Subcutaneous abdominal adipose tissue (tissue), 5 donors: ENCODE measurements around the gene SLC6A15.

Experiments used
- H3K27ac ChIP-seq: one replicate; pipeline ENCODE4 v1.7.0; 2013; ENCODE audit warnings: low read depth, mild to moderate bottlenecking, inconsistent platforms, low read length, moderate library complexity
- H3K27me3 ChIP-seq, 5 donors: one replicate each; pipeline ENCODE4 v1.7.0; 2013; ENCODE audit warnings: low read length in 5 of 5, inconsistent platforms in 1 of 5; ENCODE audit not compliant: control insufficient read depth in 5 of 5, insufficient read depth in 4 of 5
- H3K36me3 ChIP-seq, 5 donors: one replicate each; pipeline ENCODE4 v1.7.0; 2013; ENCODE audit warnings: low read length in 5 of 5; ENCODE audit not compliant: control insufficient read depth in 5 of 5, insufficient read depth in 5 of 5
- H3K4me1 ChIP-seq, 5 donors: one replicate each; pipeline ENCODE4 v1.7.0; 2013; ENCODE audit warnings: low read length in 5 of 5, mild to moderate bottlenecking in 3 of 5, moderate library complexity in 1 of 5; ENCODE audit not compliant: control insufficient read depth in 5 of 5, insufficient read depth in 5 of 5
- H3K4me3 ChIP-seq, 5 donors: one replicate each; pipeline ENCODE4 v1.7.0; 2013; ENCODE audit warnings: low read length in 5 of 5, low read depth in 1 of 5
- H3K9ac ChIP-seq, 5 donors: one replicate each; pipeline ENCODE4 v1.7.0; 2013; ENCODE audit warnings: low read length in 5 of 5, mild to moderate bottlenecking in 4 of 5, moderate library complexity in 3 of 5
- H3K9me3 ChIP-seq, 5 donors: one replicate each; pipeline ENCODE4 v1.7.0; 2013; ENCODE audit warnings: low read length in 5 of 5; ENCODE audit not compliant: control insufficient read depth in 5 of 5
- donor health status: healthy.
- donor health status: healthy.
- donor health status: healthy.
- donor health status: healthy.
- donor health status: healthy.

Gene SLC6A15

DNA sequence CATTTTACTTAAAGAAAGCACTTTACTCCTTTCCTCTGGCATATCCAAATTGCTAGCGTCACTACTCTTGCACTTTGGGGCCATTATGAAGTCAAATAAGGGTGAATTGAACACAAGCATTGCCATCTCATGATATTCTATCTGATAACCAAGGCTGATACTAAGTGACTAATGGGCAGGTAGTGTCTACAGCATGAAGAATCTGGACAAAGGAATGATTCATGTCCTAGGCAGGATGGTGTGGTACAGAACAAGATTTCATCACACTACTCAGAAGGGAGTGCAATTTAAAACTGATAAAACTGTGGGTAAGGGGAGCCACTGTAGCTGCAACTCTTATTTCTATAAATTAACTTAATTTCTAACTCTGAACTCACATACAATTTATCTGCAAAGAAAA, 7.7 kb upstream of the SLC6A15 start:
- Histone ChIP-seq H3K4me1 (no peaks in the 10 kb centered on the region), H3K36me3 (no peaks in the 10 kb centered on the region), H3K9ac (no peak overlapping the region), H3K27me3 (no peaks in the 10 kb centered on the region), H3K9me3 (no peaks in the 10 kb centered on the region), H3K27ac (no peak overlapping the region), H3K4me3 (no peak overlapping the region)

DNA sequence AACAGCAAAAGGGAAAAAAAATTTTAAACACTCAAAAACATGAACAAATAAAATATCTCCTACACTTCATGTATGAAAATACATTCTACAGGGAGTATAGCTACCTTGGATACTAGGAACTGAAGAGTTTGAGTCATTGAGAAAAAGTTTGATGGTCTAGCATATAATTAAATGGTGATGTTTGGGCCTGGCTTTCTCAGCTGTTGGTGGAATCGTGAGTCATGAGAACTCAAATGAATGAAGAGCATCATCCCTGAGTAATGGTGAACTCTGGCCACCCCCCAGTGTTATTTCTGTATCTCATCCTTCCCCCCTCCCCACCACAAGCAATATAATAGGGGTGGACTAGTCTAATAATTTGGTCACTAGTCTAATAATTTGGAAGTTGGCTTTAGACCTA, 6.7 kb upstream of the SLC6A15 start:
- Histone ChIP-seq H3K9ac (no peak overlapping the region), H3K27ac (no peak overlapping the region), H3K4me3 (no peak overlapping the region), H3K36me3 (no peaks in the 10 kb centered on the region), H3K27me3 (no peaks in the 10 kb centered on the region), H3K9me3 (no peaks in the 10 kb centered on the region), H3K4me1 (no peaks in the 10 kb centered on the region)

DNA sequence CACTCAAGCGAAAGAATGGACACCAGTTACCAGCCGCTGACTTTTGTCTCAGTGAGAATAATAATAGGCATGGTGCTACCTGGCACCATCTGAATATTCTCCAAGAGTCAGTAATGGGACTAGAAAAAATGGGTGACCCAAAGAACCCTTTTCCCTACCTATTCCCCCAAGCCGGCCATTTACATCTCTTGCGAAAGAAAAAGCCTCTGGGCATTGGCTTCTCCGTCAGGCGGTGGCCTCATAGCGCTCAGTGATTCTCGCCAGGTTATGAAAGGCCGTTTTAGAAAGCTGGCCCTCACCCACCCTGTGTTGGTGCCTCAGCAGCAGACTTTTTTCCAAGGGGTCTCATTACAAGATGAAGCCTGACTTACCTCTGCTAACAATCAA, 523 bp upstream of the SLC6A15 start:
- Histone ChIP-seq H3K9me3 (no peaks in the 10 kb centered on the region), H3K27me3 (peaks cover 13 to 32% (median 23%) of the 10 kb centered on the region in 5 donors), H3K27ac (no peak overlapping the region), H3K4me1 (peaks cover 3 to 33% (median 28%) of the 10 kb centered on the region in 5 donors), H3K36me3 (no peaks in the 10 kb centered on the region), H3K4me3 (peak overlapping the region; percentile 44 to 68 (median 63)), H3K9ac (no peak overlapping the region)

DNA sequence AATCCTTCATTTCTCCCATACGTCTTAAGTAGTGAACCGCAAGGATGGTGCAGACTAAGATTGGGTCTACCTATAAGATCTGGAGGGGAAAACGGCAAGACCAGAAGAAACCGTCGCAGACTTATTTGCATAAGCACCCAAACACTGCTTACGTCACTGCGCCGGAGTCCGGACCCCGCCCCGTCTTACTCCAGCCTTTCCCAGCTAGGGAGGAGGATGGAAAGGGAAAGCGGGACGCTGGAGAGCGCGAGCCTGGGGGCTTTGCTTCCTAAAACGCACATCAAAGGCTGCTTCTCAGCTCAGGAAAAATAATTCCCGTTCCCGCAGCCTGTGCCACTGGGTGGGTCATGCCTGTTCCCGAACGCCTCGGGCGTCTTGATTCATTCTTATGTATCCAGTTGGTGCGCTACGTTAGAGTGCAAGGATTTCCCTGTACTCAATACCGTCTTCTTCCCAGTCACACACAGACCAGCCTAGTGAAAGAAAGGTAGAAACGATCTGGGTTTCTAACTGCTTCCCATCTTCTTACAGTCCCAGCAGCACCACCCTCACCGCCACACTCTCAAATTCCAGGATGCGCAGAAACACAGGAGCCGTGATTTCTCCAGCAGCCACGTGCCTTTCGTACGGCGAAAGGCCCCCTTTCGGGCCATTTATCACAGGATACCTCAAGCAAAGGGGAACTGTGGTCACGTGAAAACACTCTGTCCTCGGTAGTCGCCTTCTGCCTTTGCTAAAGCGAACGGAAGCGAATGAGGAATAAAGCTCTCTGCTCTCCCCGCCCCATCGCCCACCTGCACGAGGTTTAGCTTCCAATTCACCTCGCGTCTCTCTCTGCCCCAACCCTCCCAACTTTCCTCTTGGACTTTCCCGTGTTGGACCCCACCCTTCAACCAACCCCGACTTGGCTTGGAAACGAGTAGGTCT, 1.1 kb downstream of the SLC6A15 start:
- Histone ChIP-seq H3K27me3 (peaks cover 13 to 32% (median 23%) of the 10 kb centered on the region in 5 donors), H3K9me3 (no peaks in the 10 kb centered on the region), H3K9ac (no peak overlapping the region), H3K4me1 (peaks cover 3 to 33% (median 28%) of the 10 kb centered on the region in 5 donors), H3K27ac (no peak overlapping the region), H3K36me3 (no peaks in the 10 kb centered on the region), H3K4me3 (peak overlapping the region; percentile 63 to 81 (median 65))

DNA sequence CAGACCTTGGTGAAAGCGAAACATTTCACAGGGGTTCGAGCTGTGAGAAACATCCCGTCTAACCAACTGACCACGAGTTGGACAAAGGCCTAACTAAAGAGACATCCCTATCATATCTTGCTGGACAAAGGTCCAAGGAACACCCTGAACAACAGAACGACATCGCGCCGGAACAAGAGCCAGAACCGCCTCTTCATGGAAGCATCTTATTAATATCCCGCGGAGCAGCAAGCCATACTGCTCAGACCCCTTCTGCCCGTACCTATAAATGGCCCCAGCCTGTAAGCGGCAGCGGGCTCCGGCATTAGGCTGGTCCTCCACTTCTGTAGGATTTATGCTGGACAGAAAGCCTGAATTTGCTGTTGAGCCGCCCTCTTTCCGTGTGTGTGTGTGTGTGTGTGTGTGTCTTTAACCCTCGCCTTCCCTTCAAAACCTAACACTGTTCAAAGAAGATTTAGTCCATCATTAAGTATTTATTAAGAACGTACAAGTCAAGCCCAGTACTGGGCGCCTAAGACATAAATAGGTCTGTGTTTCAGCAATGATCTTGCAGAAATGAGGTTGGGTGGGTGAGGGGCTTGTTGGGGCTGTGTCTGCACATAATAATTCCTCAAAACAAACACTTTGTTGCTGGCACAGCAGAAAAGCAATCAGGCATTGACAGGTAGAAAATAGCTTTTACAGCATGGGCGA, 1.9 kb downstream of the SLC6A15 start:
- peaks cover 3 to 33% (median 28%) of the 10 kb centered on the region in 5 donors for H3K4me1 ChIP-seq
- H3K27me3 ChIP-seq, result peaks cover 13 to 32% (median 23%) of the 10 kb centered on the region in 5 donors
- no peak overlapping the region for H3K27ac ChIP-seq
- H3K4me3 ChIP-seq, result peak overlapping the region; percentile 63 to 81 (median 65)
- no peak overlapping the region for H3K9ac ChIP-seq
- no peaks in the 10 kb centered on the region for H3K9me3 ChIP-seq
- H3K36me3 ChIP-seq, result no peaks in the 10 kb centered on the region

DNA sequence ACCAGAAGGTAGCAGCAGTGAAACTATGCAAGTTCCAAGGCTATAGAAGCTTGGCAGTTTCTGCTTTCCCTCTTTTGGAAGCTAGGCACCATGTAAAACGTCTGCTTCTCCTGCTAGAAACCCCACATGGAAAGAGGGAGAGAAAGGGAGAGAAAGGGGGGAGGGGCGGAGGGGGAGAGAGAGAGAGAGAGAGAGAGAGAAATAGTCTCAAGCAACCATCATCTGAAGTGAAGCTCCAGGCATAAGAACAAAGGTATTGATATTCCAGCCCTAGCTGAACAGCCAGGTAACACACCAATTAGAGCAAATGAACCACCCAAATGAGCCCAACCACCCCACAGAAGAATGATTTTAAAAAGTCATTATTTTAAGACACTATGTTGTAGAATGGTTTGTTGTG, 8.5 kb downstream of the SLC6A15 start:
- H3K4me3 ChIP-seq, result no peak overlapping the region
- no peak overlapping the region for H3K27ac ChIP-seq
- no peaks in the 10 kb centered on the region for H3K27me3 ChIP-seq
- H3K9ac ChIP-seq, result no peak overlapping the region
- H3K36me3 ChIP-seq, result no peaks in the 10 kb centered on the region
- H3K9me3 ChIP-seq, result no peaks in the 10 kb centered on the region
- no peaks in the 10 kb centered on the region for H3K4me1 ChIP-seq

DNA sequence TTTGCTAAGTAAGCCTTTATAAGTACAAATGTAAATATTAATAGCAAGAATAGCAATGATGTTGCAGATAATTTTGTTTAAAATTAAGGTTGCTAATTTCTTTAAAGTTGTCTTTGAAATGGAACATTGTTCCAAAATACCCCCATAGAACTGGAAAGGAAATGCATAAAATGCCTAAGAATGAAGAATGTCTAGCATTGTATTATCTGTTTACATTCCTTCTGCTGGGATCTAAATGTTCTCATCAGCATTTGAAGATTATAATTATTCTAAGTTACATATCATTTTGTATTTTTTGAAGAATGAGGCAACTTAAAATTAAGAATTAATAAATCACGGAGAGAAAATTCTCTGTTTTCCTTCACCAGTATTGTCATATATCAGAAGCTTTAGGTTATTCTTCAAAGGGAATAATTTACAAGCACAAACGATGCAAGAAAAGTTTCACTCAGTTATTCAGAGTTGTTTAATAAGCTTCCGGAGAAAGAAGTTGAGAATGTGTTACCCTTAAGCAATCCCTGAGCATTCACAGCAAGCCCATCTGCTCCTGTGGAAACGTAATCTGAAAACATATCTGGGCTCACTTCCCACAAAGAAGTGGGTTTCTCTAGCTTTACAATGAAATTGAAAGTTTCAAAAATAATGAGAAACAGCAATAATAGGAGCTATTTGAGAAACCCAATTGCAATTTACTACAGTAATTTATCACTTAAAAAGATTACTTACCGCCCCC, 21.3 kb downstream of the SLC6A15 start:
- Histone ChIP-seq H3K27me3 (no peaks in the 10 kb centered on the region), H3K4me3 (no peak overlapping the region), H3K9ac (no peak overlapping the region), H3K9me3 (no peaks in the 10 kb centered on the region), H3K27ac (no peak overlapping the region), H3K36me3 (no peaks in the 10 kb centered on the region), H3K4me1 (no peaks in the 10 kb centered on the region)

DNA sequence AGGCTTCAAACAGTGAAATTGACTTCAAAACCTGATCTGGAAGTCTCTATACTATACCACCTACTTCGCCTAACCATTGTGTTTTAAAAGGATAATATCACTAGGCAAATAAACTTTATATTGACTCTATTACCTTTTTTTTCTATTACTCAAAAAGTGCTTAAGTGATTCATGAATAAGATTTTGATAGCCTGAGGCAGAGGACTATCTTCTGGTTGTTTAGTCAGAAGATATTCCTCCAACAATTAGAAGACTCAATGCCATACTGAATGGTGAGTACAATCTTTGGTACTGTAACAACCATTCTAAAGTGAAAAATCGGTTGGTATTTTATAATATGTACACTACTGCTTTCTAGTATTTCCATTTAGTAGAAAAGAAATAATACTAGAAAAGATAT, 22.8 kb downstream of the SLC6A15 start:
- H3K4me1 ChIP-seq, result no peaks in the 10 kb centered on the region
- no peak overlapping the region for H3K9ac ChIP-seq
- H3K27me3 ChIP-seq, result no peaks in the 10 kb centered on the region

DNA sequence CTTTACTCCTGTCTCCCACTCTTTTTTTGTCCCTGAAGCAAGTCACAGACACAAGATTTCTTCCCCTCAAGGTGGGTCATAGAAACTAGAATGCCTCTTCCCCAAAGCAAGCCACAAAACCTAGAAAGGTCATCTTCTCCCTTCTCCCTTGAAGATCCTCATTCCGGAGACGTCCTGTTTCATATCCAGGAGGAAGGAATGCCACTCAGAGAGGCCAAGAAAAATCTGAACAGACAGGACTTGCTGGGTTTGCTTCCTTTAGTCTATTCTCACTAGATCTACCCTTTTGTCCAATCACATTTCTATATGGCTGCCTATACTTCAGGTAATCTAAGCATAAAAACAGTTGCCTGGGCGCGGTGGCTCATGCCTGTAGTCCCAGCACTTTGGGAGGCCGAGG, 23.7 kb downstream of the SLC6A15 start:
- Histone ChIP-seq H3K36me3 (no peaks in the 10 kb centered on the region), H3K4me1 (no peaks in the 10 kb centered on the region), H3K9ac (no peak overlapping the region), H3K27ac (no peak overlapping the region), H3K27me3 (no peaks in the 10 kb centered on the region), H3K4me3 (no peak overlapping the region), H3K9me3 (no peaks in the 10 kb centered on the region)

More for the DNA sequence above, 22.8 kb downstream of the SLC6A15 start:
- no peaks in the 10 kb centered on the region for H3K36me3 ChIP-seq
- H3K4me3 ChIP-seq, result no peak overlapping the region
- no peaks in the 10 kb centered on the region for H3K9me3 ChIP-seq
- H3K27ac ChIP-seq, result no peak overlapping the region

DNA sequence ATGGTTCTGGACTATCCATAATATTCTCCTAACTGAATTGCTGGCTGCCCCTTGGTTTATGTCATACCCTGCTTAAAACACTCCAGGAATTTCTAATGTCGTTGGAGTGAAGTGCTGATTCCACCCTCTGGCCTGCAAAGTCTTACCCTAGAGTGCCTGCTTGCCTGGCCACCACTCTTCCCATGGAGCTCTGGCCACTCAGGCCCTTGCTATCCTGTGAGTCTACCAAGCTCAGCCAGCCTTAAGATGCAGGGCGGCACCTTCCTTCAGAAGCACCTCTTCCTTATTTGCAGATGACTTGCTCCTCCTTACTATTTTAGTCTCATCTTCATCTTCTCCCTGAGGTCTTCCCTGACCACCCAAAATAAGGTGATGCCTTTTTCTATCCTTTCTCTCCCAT, 35.3 kb downstream of the SLC6A15 start:
- Histone ChIP-seq H3K27me3 (no peaks in the 10 kb centered on the region), H3K27ac (no peak overlapping the region), H3K36me3 (no peaks in the 10 kb centered on the region), H3K4me1 (no peaks in the 10 kb centered on the region), H3K9ac (no peak overlapping the region), H3K9me3 (no peaks in the 10 kb centered on the region), H3K4me3 (no peak overlapping the region)
